GM19324 (cell line): ENCODE data around the gene AKNAD1.
"Not testable (repeated sequence)": the region's sequence is repeated elsewhere in the genome, so short reads cannot be mapped to it uniquely, and the experiment has no call there.

Source experiments
- ATAC-seq: cut with Tn5 transposase; IDR thresholded peaks from one replicate; pipeline ENCODE4 v1.9.1; 2021; ENCODE audit warnings: mild to moderate bottlenecking, moderate library complexity; ENCODE audit not compliant: unreplicated experiment, low FRiP score

The AKNAD1 gene, protein sequence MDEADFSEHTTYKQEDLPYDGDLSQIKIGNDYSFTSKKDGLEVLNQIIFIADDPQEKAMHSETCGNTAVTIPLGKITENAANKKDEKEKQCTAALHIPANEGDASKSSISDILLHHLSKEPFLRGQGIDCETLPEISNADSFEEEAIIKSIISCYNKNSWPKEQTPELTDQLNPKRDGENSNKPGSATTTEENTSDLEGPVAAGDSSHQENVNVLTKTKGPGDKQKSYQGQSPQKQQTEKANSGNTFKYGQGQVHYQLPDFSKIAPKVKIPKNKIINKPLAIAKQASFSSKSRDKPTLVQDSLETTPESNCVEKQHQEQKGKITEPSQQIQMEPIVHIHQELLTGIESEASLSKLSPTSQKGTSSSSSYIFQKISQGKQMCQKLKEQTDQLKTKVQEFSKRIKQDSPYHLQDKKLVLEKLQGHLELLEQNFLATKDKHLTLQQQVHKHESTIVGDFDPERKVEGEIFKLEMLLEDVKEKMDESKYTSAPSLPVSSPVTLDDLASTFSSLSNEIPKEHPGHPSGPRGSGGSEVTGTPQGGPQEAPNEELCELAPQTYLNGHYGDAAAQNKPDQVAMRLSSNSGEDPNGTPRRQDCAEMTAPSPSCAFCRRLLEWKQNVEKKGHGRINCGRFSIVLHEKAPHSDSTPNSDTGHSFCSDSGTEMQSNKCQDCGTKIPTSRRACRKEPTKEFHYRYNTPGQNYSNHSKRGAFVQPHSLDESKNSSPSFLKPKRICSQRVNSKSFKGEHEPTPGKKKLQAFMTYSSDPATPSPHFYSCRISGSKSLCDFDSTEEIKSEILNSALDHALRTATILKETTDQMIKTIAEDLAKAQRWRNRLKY

DNA sequence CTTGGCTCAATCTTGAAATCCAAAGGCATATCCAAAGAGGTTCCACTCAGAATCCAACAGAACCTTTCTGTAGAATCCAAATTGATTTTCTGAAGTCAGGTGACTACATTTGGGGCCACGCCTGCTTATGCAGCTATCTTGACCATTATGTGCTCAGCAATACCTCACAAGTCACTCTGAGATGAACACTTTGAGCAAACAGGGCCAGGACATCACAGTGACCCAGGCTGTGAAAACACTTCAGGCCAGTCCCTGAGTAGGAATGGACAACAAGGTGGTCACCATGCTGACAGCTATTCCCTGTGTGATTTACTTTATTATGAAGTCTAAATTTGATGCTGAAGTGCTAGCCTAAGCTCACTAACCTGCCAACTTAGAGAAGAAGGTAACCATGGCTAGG is at the start of gene AKNAD1:
AKNAD1 (minus strand) TSS at position 101 of the 400 bp plus-strand sequence. CDS start 4,430 bp downstream, outside the sequence.
- ATAC-seq: no peak

DNA sequence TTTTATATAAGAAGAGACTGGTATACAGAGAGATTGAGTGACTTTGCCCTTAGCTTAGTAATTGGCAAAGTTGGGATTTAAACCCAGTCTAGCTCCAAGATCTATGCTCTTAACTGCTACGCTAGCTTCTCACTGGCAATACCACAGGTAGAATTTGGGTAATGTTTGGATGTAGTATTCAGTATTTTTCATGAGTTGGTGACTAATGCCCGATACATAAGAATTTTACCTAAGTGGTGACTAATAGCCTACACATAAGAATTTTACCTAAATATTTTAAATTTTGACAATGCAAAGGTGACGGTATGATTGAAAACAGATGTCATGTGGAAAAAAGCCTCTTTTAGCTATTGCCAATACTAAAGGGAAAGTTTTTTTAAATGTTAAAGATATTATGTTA is 44.2 kb upstream of the AKNAD1 start:
- ATAC-seq: no peak

DNA sequence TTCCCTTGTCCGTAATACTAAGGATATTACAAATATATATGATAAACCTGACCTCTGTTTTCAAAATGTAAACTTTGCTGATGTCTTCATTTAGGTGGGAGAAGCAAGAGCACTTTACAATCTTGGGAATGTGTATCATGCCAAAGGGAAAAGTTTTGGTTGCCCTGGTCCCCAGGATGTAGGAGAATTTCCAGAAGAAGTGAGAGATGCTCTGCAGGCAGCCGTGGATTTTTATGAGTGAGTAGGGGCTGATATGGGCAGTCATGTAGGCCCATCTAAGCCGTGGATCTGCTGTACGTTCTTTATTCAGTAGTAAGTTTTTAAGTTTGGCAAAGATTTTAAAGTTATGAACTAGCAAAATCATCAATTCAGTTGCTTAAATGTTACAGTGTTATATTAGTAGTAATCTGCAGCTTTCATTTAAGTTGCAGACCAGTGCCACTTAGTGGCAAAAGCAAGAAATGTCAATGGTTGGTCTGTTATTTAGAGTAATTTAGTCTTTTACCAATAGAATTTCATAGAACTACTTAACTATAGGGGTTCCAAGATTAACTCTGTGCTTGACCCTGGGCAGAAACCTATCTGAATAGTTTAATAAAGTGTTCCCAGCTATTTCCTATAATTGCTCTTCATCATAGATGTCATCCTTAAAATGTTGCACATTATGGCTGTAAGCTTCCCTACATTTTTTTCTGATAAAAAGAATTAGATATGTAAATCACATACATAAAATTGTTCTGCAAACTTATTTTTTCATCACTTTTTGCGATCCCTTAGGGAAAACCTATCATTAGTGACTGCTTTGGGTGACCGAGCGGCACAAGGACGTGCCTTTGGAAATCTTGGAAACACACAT is 41.2 kb upstream of the AKNAD1 start:
- no peak for ATAC-seq

DNA sequence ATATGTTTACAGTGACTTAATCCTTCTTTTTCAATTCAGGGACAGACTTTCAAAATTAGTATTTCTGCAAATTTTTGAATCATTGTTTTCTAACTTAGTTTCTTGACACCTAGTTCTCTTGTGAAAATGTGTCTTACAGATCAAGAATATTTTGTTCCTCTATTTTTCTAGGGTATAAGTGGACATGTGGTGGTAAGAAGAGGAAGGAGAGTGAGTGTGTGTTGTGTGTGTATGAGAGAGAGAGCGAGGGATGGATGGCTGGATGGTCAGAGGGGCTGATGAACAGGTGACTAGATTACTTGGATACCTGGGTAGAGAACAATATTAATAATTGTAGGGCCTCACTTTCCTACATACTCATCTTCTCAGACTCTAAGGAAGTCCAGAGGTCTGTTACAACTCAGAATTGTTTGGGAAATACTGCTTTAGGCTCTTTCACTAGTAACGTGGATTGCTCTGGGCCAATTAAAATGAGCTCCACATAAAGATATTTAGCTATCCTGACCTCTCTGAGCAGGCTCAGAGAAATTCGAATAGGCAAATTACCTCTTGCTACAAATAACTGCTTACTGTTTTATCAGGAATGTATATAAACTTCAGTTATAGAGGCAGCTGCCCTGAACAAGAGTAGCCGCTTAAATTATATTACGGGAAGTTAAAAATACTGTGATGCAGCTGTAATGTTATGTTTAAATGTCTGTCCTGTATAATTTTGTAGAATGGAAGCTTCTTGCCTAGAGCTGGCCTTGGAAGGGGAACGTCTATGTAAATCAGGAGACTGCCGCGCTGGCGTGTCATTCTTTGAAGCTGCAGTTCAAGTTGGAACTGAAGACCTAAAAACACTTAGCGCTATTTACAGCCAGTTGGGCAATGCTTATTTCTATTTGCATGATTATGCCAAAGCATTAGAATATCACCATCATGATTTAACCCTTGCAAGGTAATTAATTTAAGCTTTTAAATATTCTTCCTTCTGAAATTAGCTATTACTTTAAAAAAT is 39.6 kb upstream of the AKNAD1 start:
- ATAC-seq: no peak

DNA sequence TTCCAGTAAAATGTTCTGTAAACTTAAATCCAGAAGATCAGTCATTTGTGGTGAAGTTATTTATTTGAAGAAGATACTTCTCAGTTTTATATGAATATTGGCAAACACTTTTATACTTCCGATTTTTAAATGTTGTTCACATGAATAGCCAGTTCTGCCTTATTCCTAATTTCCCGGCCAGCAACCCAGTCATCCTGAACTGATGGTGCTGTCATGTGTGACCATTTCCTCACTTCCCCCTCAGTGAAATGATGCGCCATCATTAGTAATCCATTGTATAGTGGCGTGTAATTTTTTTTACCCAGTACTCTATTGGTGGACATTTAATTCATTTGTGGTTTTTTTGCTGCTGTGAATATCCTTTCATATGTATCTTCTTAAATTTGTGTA is 36.2 kb upstream of the AKNAD1 start:
- no peak for ATAC-seq

DNA sequence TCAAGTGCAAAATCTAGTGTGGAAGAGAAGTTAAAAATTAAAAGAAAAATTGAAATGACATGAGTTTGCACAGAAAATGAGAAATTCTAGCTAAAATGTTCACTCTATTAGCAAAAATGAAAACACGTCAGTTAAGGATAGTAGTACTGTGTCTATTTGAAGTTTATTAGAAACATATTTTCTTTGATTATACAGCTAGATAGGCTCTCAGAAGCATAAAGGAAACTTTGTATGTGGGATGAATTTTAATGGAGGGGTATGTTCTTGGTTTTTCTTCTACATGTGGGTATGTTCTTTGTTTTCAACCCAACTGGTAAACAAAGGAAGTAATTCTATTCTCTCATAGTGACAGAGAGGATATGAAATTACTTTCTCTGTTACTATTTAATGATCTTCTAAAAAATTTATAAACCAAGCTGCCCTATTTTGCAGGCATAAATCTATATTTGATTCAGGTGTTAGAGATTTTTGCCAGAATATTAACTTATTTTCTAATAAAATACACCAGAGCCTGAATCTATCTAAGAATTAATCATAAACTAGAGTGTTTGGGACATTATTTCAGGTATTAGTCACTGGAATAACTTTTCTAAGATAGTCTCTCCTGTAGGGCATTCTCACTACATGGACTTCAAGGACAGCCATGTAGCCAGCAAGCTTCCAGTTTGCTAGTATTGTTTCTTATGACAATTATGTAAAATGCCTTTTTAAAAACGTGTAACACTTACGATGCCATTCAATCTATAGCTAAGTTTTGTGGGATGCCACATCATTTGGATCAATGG is 35.7 kb upstream of the AKNAD1 start:
- ATAC-seq: no peak

DNA sequence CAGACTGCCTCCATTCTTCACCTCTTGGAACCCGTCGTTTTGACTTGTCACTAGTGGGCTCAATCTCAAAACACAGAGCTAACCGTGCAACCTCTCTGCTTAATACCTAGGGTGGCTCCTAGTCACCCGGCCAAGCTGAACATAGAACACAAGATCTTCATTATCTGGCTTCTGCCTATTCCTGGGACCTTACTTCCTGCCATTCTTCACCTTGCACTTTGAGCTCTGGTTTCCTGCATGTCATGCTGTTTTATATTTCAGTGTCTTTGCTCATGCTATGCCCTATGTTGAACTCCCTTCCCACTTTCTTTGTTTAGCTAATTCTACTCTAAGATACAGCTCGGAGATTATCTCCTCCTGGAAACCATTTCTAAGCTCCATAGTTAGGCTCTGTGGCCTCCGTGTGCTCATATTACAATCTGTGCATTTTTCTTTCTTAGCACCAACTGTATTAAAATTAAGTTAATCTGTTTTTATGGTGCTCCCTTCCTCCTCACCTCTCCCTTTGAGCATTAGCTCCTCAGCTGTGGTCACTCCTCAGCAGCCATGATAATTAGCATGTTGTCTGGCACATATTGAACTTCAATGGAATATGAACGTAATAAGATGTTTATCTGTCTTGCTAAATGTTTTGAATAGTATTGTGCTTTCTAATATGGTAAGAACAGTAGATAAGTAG is 33.0 kb upstream of the AKNAD1 start:
- no peak for ATAC-seq

DNA sequence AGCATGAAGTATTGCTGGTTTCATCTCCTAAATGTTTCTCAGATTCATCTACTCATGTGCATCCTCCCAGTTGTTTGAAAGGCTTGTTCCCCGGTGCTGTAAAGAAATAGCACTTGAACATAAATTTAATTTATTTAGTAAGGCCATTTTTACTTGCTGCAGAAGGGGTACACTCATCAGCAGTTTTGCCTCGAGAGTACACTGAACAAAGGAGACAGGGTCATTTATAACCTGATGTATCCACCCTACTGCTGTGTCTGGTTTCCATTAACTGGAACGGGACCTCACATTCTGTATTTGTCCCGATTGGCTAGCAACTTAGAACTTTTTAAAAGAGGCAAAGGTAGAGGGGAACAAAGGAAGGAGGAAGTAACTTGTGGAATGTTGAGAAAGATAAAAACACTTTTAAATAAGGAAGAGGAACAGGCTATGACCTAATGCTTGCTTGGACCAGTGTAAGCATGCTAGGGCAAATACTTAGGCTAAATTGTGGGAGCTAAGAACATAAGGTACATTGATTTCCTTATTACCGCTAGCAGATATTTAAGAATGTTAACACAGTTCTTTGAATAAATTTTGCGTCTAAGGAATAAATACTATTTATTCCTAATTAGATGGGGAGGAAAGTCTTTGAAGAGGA is 32.2 kb upstream of the AKNAD1 start:
- ATAC-seq: not testable (repeated sequence)

DNA sequence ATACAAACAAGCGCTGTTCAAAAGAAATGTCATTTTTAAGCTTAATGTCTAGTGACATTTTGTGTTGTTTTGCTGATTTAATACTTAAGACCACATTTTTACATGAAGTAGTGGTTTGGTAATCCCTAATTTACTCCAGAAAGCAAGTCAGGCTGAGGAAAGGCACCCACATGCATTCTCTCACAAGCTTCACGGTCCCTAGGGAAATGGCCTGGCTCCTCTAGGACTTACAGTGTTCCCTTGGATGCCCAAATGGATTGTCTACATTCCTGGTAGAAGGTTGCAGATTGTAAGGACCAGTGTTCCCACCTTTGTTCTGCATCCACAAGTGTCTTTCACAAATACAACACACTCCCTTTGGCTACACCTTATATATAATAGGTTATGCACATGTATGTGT is 29.4 kb upstream of the AKNAD1 start:
- ATAC-seq: no peak

DNA sequence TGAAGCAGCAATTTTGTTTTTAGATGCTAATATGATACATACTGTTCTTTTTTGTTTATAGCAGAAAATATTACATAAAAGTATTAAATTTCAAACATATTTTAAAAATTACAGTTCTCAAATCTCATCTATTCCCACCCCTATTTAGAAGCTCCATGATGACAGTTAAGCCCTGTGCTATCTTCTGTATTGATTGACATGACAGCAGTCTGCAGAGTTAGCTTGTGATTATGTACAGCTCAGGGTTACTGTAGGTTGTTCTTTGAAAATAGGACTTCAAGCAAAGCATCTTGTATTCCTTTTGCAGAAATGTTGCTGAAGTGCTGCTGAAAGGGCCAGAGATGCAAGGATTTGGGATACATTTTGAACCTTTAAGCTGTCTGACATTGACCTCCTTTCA is 28.1 kb upstream of the AKNAD1 start:
- ATAC-seq: no peak

DNA sequence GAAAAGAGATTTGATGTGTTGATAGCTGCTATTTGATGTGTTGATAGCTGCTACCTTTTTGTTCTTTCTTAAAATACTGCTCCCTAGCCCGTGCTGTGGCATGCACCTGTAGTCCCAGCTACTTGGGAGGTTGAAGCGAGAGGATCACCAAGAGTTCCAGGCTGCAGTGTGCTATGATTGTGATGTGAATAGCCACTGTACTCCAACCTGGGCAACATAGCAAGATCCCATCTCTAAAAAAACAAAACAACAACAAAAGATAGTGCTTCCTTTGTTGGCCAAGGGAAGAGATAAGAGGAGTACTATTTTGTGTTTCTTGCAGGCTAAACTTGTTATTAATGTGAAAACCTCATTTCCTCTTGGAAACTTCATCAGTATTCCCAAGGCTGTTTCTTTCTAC is 25.9 kb upstream of the AKNAD1 start:
- no peak for ATAC-seq

DNA sequence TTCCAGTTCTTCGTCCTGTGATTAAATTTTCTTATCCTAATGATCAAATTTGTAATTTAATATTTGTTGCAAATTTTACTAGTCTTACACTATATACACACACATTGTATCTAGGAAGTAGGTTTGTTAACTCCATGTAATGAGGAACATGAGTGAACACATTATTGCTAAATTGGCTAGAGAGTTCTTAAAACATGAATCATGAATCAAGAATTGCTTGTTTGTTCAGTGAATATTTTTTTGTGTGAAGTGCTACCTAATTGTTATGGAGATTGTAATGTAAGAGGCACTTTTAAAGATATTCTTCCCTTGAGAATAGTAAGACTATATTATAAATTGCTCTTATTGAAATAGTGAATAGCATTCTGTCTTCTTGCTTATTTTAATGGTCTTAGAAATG is 24.5 kb upstream of the AKNAD1 start:
- no peak for ATAC-seq

DNA sequence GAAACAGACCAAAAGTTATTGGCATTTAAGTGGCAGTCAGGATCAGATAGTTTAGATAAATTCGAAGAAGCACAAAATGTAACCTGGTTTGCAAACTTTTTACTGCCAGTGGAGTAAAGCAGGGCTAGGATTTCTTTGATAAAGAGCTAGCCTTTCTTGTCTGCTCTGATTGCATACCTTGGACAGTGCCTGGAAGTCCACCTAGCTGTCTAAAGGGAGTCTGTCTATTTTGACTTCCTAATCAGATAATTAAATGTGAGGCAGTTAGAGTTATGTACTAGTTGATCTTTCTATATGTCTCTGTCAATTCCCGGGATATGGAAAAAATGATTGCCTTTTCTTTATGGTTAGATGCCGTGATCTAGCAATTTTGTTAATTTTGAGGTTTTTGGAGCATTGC is 24.0 kb upstream of the AKNAD1 start:
- no peak for ATAC-seq

DNA sequence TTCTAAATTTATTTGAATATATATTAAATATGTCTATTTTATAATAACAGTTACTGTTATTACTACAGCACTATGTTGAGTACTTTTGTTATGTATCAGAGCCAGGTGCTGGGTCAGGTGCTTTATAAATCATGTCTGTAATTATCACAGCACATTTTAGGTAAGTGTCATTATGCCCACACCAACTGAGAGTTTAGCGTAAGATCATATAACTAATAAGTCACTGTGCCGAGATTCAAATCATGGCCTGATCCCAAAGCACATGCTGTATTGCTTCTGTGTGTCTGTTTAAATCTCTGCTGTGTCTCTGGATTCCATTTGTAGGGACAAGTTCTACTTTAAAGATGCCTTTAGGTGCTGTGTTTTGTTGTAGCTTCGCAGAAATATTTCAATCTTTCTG is 21.8 kb upstream of the AKNAD1 start:
- no peak for ATAC-seq

DNA sequence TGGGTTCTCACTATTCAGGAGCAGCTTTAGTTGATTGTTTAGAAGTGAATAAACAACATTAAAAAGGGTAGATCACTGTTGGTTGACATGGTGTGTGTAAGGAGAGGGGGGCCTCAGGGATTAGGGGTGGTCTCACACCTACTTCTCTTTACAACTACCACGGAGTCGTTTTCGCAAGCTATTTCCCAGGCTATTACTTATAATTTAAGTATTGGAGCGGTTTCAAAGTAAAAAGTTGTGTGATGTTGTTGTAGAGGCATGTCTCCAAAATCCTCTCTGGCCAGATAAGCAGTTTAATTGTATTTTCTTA is 21.2 kb upstream of the AKNAD1 start:
- ATAC-seq: no peak

DNA sequence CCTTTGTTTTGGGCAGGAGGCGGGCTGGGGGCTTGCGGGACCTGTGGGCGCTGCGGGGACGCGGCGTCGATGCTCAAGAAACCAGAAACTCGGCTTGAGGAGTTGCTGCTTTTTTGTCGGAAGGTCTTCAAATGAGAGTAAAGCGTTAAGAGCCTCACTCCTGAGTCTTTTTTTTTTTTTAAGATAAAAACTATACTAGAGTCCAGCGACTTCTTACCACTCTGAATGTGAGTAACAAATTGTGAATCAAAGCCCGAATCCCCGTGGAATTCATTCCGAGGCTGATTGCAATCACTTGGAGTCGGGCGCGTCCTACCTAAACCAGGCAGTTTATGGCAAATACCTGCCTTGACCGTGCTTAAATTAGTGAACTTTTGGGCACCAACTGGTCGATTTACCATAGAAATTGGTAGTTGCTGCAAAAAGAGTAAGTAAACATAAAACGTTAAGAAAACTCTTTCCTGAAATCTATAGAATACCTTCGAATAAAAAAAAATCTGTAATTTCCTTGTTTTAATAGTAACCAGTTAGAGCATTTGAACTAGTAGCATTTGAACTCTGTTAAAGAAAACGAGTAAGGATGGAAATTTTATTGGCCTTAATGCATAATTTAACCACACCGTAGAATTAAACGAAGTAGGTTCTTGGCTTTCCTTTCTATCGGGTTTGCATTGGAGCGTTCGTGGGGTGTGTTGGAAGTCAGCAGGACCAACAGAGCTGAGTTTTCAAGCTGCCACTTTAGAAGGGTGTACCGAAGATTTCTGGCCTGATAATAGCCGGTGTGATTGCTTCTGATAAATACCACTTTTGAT is 20.7 kb upstream of the AKNAD1 start:
- no peak for ATAC-seq

DNA sequence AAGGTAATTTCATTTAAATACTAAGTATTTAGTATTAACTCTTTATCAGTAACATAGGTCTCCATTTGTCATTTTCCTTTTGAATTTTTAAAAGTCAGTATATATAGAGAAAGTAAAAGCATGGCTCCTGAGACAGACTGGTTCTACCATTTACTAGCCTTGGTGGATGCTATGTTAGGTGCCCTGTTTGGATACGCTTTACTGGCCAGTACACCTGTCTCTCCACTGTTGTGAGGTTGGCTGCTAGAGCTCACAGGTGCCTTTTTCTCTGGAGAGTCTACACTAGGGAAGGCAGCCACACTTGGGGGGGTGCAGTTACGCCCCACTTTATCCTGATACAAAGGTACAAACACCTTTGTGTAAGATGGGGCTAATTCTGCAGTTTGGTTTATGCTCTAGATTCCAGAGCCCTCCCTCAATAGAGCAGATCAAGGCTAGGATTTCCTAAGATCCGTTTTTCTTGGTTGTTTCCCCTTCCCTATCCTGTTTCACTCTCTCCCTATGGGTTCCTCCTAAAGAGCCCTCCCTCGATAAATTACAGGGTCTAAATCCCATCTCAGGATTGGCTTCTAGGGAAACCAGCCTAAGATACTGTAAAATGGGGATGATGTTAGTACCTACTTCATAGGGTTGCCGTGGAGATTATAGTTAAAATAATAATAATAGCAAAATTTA is 14.3 kb upstream of the AKNAD1 start:
- ATAC-seq: no peak
